GM23248 (cell line): ENCODE data around the gene PABPN1L. TPM values are rescaled to one million over a fixed set of nuclear protein-coding genes. Genes with fewer than 3 reads are reported as not detected.

ENCODE experiments used
- DNase-seq: peaks from one replicate; pipeline ENCODE4 v3.0.0-alpha.2; 2015
- H2AFZ ChIP-seq: fragments of 200-600 bp; sonication (generic); 2 replicates; pipeline ENCODE4 v1.6.1; 2016; ENCODE audit warnings: antibody characterized with exemption
- H3F3A ChIP-seq: fragments of 200-600 bp; sonication (generic); 2 replicates; pipeline ENCODE4 v1.6.1; 2016; ENCODE audit warnings: mild to moderate bottlenecking, antibody characterized with exemption, mixed run types; ENCODE audit not compliant: insufficient read depth
- H3K27ac ChIP-seq: fragments of 200-600 bp; sonication (generic); 2 replicates; pipeline ENCODE4 v1.5.1; 2016; ENCODE audit warnings: mild to moderate bottlenecking
- H3K27me3 ChIP-seq: fragments of 200-600 bp; sonication (generic); replicated peaks from 2 replicates; pipeline ENCODE4 v1.6.1; 2016; ENCODE audit warnings: mild to moderate bottlenecking; ENCODE audit not compliant: insufficient read depth
- H3K36me3 ChIP-seq: fragments of 200-600 bp; sonication (generic); 2 replicates; pipeline ENCODE4 v1.6.1; 2016; ENCODE audit warnings: low read depth, mild to moderate bottlenecking
- H3K4me1 ChIP-seq: fragments of 200-600 bp; sonication (generic); 2 replicates; pipeline ENCODE4 v1.6.1; 2016; ENCODE audit warnings: mild to moderate bottlenecking; ENCODE audit not compliant: insufficient read depth
- H3K4me2 ChIP-seq: fragments of 200-600 bp; sonication (generic); one replicate; pipeline ENCODE4 v1.6.1; 2016; ENCODE audit warnings: mild to moderate bottlenecking; ENCODE audit not compliant: unreplicated experiment
- H3K4me3 ChIP-seq: fragments of 200-600 bp; sonication (generic); 2 replicates; pipeline ENCODE4 v1.5.1; 2016; ENCODE audit warnings: mild to moderate bottlenecking
- H3K79me2 ChIP-seq: fragments of 200-600 bp; sonication (generic); 2 replicates; pipeline ENCODE4 v1.6.1; 2016; ENCODE audit warnings: mild to moderate bottlenecking; ENCODE audit not compliant: insufficient read depth
- H3K9ac ChIP-seq: fragments of 200-600 bp; sonication (generic); 2 replicates; pipeline ENCODE4 v1.6.1; 2016; ENCODE audit warnings: mild to moderate bottlenecking
- H3K9me2 ChIP-seq: fragments of 200-600 bp; sonication (generic); 2 replicates; pipeline ENCODE4 v1.6.1; 2016; ENCODE audit warnings: mixed run types, mild to moderate bottlenecking, moderate library complexity; ENCODE audit not compliant: insufficient read depth
- H3K9me3 ChIP-seq: fragments of 200-600 bp; sonication (generic); one replicate; pipeline ENCODE4 v1.6.1; 2017; ENCODE audit warnings: low read depth
- H4K20me1 ChIP-seq: fragments of 200-600 bp; sonication (generic); 2 replicates; pipeline ENCODE4 v1.6.0; 2016; ENCODE audit not compliant: insufficient read depth
- EZH2 ChIP-seq: fragments of 200-600 bp; sonication (generic); IDR thresholded peaks from 2 replicates; pipeline ENCODE4 v1.6.1; 2018; ENCODE audit warnings: antibody characterized with exemption, mild to moderate bottlenecking; ENCODE audit not compliant: insufficient read depth, poor library complexity, severe bottlenecking
- EZH2phosphoT487 ChIP-seq: fragments of 200-600 bp; sonication (generic); IDR thresholded peaks from 2 replicates; pipeline ENCODE4 v1.6.1; 2018; ENCODE audit warnings: antibody characterized with exemption, moderate library complexity, mild to moderate bottlenecking, low read depth; ENCODE audit not compliant: insufficient read depth
- WGBS, 2 experiments: methylation state at CpG; one replicate each; pipeline ENCODE4 v1.1.6; 2015 to 2017; ENCODE audit warnings: low lambda C conversion rate in 2 of 2, low coverage in 1 of 2; ENCODE audit errors: missing lambda C conversion rate in 2 of 2; 5-methylcytosine and 5-hydroxymethylcytosine counted together
- in situ Hi-C: fragments of 300-500 bp; cut with MboI; formaldehyde crosslinking; loops from 2 replicates; pipeline ENCODE4 v1.15.0; 2020
- polyA plus RNA-seq: library from polyadenylated mRNA; unstranded; fragments of >200 nt; fragmentation: Nextera tagmentation; extraction: Ambion mirVana; gene quantifications from 2 replicates; pipeline ENCODE4 v1.2.1, GENCODE V29; 2016
- total RNA-seq: library from RNA; depleted of rRNA; stranded (reverse); fragments of >200 nt; shearing (Covaris generic); gene quantifications from 2 replicates; pipeline ENCODE4 v1.2.3, GENCODE V29; 2014

Gene PABPN1L
- total and polyA plus RNA-seq, 2 experiments from 2014 or later, result not detected

- Histone ChIP-seq H2AFZ (no peak overlapping the region), H3K36me3 (no peaks in the 10 kb centered on the region), H4K20me1 (no peaks in the 10 kb centered on the region), H3K4me2 (no peak overlapping the region), H3F3A (no peaks in the 10 kb centered on the region), H3K4me3 (no peak overlapping the region), H3K9ac (no peak overlapping the region), H3K4me1 (no peaks in the 10 kb centered on the region), H3K9me2 (no peaks in the 10 kb centered on the region), H3K27ac (no peak overlapping the region), H3K27me3 (no peaks in the 10 kb centered on the region), H3K9me3 (no peaks in the 10 kb centered on the region), H3K79me2 (no peaks in the 10 kb centered on the region)
- DNase-seq, result no peak
- 89 to 90% methylated on average over 19 to 21 of the region's 21 CpGs for WGBS, 2 experiments
- in situ Hi-C loops, result no loop called here
- TF ChIP-seq EZH2 (no peak), EZH2phosphoT487 (no peak)
Observed at GRCh38 chr16:88848557-88848956, 17.9 kb downstream of the PABPN1L start.

- H3K4me2 ChIP-seq, result no peak overlapping the region
- no peak for DNase-seq
- no peaks in the 10 kb centered on the region for H4K20me1 ChIP-seq
- no peaks in the 10 kb centered on the region for H3K4me1 ChIP-seq
- H3K36me3 ChIP-seq, result no peaks in the 10 kb centered on the region
- H3K79me2 ChIP-seq, result no peaks in the 10 kb centered on the region
- H3K9ac ChIP-seq, result no peak overlapping the region
- in situ Hi-C loops, result no loop called here
- no peaks in the 10 kb centered on the region for H3K27me3 ChIP-seq
- TF ChIP-seq EZH2phosphoT487 (no peak), EZH2 (no peak)
- no peak overlapping the region for H3K4me3 ChIP-seq
- no peaks in the 10 kb centered on the region for H3F3A ChIP-seq
- H3K9me2 ChIP-seq, result no peaks in the 10 kb centered on the region
- no peak overlapping the region for H2AFZ ChIP-seq
- 90 to 96% methylated on average over 18 of the region's 18 CpGs for WGBS, 2 experiments
- H3K9me3 ChIP-seq, result no peaks in the 10 kb centered on the region
- H3K27ac ChIP-seq, result no peak overlapping the region
Observed at GRCh38 chr16:88847654-88848053, 18.8 kb downstream of the PABPN1L start.

GRCh38 chr16:88846088-88846487 is 20.4 kb downstream of the PABPN1L start:
- no peaks in the 10 kb centered on the region for H3K9me3 ChIP-seq
- H3K9me2 ChIP-seq, result no peaks in the 10 kb centered on the region
- DNase-seq, result peak; percentile 36
- H3K4me1 ChIP-seq, result no peaks in the 10 kb centered on the region
- TF ChIP-seq EZH2phosphoT487 (no peak), EZH2 (no peak)
- no peaks in the 10 kb centered on the region for H3K36me3 ChIP-seq
- no peaks in the 10 kb centered on the region for H4K20me1 ChIP-seq
- H3K27ac ChIP-seq, result no peak overlapping the region
- H3K4me3 ChIP-seq, result no peak overlapping the region
- H2AFZ ChIP-seq, result no peak overlapping the region
- no peak overlapping the region for H3K9ac ChIP-seq
- in situ Hi-C loops, result no loop called here
- H3K79me2 ChIP-seq, result no peaks in the 10 kb centered on the region
- no peaks in the 10 kb centered on the region for H3K27me3 ChIP-seq
- 92 to 94% methylated on average over 9 of the region's 9 CpGs for WGBS, 2 experiments
- H3K4me2 ChIP-seq, result no peak overlapping the region
- H3F3A ChIP-seq, result no peaks in the 10 kb centered on the region

- in situ Hi-C loops, result no loop called here
- H3K9me3 ChIP-seq, result no peaks in the 10 kb centered on the region
- H3K27me3 ChIP-seq, result no peaks in the 10 kb centered on the region
- no peak overlapping the region for H3K9ac ChIP-seq
- H3K27ac ChIP-seq, result no peak overlapping the region
- no peaks in the 10 kb centered on the region for H3K79me2 ChIP-seq
- no peak for TF ChIP-seq EZH2phosphoT487
- no peak for TF ChIP-seq EZH2
- no peaks in the 10 kb centered on the region for H3K4me1 ChIP-seq
- no peaks in the 10 kb centered on the region for H3K9me2 ChIP-seq
- 77 to 78% methylated on average over 11 of the region's 11 CpGs for WGBS, 2 experiments
- no peak overlapping the region for H3K4me3 ChIP-seq
- no peak for DNase-seq
- no peaks in the 10 kb centered on the region for H3K36me3 ChIP-seq
- H4K20me1 ChIP-seq, result no peaks in the 10 kb centered on the region
- no peak overlapping the region for H2AFZ ChIP-seq
- no peak overlapping the region for H3K4me2 ChIP-seq
- no peaks in the 10 kb centered on the region for H3F3A ChIP-seq
Observed at GRCh38 chr16:88844419-88845036, 21.9 kb downstream of the PABPN1L start.

- TF ChIP-seq EZH2 (no peak), EZH2phosphoT487 (no peak)
- Histone ChIP-seq H3K36me3 (no peaks in the 10 kb centered on the region), H2AFZ (no peak overlapping the region)
Observed at GRCh38 chr16:88843256-88843655, 23.2 kb downstream of the PABPN1L start.

More at GRCh38 chr16:88843256-88843655, 23.2 kb downstream of the PABPN1L start:
- Histone ChIP-seq H3K79me2 (no peaks in the 10 kb centered on the region), H3K27me3 (no peaks in the 10 kb centered on the region), H4K20me1 (no peaks in the 10 kb centered on the region), H3K4me3 (no peak overlapping the region), H3F3A (no peaks in the 10 kb centered on the region), H3K4me2 (no peak overlapping the region), H3K9me3 (no peaks in the 10 kb centered on the region), H3K9me2 (no peaks in the 10 kb centered on the region), H3K9ac (no peak overlapping the region), H3K27ac (no peak overlapping the region), H3K4me1 (no peaks in the 10 kb centered on the region)
- in situ Hi-C loops, result no loop called here
- no peak for DNase-seq
- 93 to 94% methylated on average over 19 to 20 of the region's 20 CpGs for WGBS, 2 experiments
